Right hindlimb (tissue), 1 donor: ENCODE measurements around the gene RARRES2.
"Not testable (repeated sequence)": the region's sequence is repeated elsewhere in the genome, so short reads cannot be mapped to it uniquely, and the experiment has no call there.

Experiments
- DNase-seq: peaks from one replicate; pipeline ENCODE4 v3.0.0-alpha.2; 2018

RARRES2 gene

GRCh38 chr7:150341263-150342120, at the start of gene RARRES2:
Gene RARRES2, minus strand, starts transcription at chr7:150341629. Its CDS starts 1,020 bp downstream, at chr7:150340609.
- peak; percentile 71 for DNase-seq

DNA sequence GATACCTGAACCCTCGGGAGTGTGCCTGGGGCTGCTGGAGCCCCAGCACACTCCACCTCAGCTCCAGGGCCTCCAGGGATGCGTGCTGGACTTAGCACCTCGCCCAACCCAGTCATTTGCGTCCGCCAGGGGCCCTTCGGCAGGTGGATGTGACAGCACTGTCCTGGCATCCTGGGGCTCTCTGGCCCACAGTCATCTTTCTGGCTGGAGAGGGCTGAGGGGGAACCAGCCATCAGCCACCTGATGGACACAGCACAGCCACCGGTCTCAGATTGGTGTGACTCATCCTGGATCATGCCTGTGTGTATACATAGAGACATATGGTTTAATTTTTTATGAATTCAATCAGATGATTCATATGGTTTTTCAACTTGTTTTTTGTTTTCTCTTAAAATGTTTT, 48.8 kb upstream of the RARRES2 start:
- no peak for DNase-seq

DNA sequence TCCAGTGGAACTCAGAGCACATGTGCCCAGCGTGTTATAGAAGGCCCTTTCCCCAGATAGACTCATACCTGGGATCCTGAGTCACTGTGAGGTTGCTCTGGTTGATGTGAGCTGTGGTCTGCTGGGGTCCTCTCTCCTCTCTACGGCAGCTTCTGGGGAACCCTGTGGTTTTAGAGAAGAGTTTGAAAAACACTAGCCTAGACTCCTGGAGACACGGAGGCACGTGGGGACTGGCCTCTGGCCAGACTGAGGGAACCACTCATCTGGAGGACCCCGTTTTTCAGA, 48.0 kb upstream of the RARRES2 start:
- no peak for DNase-seq

DNA sequence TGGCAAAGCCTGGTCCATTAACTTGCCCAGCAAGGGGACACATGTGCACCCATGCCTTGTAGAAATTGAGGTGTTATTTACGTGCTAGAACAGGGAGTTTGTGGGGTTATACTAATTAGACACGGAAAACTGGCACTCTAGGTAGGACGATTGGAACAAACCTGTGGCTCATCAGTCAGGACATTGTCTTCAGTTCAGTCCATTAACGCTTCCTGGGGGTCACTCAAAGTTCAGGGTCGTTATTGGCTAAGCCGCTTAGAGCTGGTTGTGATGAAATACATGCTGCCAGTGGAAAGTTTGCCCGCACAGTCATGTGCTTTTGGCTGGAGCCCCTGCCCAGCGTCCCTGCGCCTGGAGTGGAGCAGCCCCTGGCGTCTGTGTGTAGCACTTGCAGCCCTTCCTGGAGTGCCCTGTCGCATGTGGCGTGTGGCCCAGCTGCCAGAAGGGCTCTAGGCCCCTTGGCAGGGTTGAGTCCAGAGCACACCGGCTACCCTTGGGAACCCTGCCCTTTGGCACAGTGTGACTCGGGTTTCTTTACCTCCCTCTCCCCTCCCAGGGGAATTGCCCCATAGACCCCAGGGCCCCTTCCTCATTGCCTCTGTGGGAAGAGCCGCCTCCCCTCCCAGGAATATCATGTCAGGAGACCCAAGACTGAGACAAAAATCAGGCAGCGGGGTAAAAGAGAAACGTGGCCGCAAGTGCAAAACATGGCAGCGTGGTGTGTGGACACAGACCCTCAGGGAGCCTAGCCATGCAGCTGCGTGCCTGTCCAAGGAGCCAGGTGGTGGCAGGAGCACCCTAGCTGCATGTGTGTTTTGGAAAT, 47.5 kb upstream of the RARRES2 start:
- DNase-seq, result peak; percentile 80

- DNase-seq, result no peak
These were observed 46.9 kb upstream of the RARRES2 start for GRCh38 chr7:150388306-150388705.

GRCh38 chr7:150385884-150386283, 44.5 kb upstream of the RARRES2 start:
- not testable (repeated sequence) for DNase-seq

DNA sequence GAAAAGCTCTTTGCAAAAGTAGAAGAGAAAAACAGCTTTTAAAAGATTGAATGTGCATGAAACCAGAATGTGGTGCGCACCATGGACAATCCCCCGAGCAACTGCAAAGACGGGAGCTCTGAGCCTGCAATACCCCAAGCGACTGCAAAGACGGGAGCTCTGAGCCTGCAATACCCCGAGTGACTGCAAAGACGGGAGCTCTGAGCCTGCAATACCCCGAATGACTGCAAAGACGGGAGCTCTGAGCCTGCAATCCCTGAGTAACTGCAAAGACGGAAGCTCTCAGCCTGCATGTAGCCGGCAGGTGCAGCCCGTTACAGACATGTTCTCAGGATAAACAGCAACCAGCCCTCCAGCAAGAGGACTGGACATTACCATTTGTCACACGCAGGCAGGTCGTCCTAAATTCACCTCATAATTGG, 43.9 kb upstream of the RARRES2 start:
- DNase-seq, result no peak

GRCh38 chr7:150384406-150385301, 43.2 kb upstream of the RARRES2 start:
- DNase-seq, result peak; percentile 20

DNA sequence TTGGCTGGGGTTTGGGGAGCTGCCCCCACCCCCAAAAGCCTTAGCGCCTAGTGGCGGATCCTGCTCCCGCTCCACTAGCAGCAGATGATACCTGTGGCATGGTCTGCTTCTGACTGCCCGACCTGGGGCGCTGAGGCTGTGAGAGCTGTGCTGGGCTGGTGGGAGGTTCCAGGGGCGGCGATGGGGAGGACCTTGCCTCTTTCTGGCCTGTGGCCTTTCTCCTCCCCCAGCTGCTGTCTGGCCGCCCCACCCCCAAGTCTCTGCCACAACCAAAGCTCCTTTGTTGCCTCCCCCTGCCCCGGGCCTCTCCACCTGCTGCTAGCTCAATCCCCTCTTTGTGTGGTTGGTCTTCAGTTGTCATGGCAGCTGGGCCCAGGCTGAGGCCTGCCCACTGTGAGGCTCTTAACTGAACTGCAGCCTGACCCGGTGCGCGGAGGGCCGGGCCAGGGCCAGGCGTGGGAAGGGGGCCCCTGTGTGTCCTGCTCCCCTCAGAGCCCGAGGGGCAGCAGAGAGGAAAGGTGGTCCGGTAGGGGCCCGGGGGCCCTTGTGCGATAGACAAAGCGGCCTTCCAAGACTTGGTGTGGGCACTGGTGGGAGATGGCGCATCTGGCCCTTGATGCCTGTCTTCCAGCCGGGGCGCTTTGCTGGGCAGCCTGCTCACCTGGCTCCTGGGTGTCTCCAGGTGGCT, 42.4 kb upstream of the RARRES2 start:
- peak; percentile 92 for DNase-seq

DNA sequence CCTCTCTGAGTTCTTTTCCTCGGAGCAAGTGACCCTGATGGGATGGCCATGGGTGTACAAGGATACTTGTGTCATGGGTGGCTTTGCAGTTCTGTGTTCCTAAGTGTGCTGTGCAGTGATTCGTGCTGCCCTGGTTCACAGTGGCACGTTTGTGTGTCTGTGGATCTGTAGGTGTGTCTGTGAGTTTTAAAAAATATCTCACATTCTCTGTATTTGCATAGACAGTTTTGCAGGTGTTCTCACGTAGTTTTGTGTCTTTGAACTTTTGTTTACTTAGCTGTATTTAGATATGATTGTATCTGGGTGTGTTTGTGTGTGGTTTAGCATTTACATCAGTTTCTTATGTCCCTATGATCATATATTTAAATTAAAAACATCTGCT, 41.4 kb upstream of the RARRES2 start:
- no peak for DNase-seq

GRCh38 chr7:150382123-150382843, 40.9 kb upstream of the RARRES2 start:
- no peak for DNase-seq

DNA sequence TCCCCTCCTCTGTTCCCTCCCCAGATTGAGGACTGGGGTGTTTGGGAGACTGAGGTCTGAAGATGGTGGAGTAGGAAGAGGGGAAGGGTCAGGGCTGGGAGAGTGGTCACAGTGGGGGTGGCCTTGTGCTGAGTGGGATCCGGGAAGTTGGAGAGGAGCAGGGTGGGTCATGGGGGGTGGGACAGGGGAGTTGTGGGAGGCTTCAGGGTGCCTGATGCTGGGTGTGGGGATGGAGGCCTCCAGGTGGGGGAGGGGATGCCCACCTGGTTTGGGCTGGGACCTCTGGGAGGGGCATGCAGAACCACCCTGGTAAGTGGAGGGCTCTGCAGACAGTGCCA, 40.3 kb upstream of the RARRES2 start:
- no peak for DNase-seq

DNA sequence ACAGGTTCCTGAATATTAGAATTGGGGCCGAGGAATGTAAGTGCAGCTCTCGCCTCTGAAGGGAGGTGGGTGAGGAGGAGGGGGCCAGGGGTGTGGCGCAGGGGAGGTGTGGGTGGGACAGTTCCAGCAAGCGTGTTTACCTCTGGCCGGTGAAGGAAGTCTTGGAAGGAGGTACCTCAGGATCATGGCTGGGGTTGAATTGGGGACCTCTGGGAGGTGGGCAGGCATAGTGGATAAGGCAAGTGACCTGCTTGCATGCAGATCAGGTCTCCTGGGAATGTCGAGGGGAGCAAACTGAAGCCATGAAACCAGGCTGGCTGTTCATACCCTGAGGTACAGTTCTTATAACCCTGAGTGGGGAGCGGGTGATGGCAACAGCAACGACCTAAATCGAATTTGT, 39.7 kb upstream of the RARRES2 start:
- DNase-seq, result no peak

DNA sequence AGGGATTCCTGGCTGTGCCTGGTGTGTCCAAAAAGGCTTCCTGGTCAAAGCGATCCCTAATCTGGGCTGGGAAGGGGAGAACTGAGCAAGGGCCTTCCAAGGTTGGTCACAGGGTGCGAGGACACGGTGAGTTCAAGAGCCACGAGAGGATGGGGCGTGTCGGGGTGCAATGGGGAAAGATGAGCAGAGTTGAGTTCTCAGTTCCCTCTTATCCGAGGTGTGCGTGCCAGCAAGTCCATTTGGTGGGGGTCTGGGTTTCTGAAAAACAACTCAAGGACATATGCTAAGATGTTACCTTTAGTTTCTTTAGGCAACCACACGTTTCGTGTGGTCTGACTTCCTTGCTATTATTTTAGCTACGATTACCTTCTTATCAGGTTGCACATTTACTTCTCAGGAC, 39.0 kb upstream of the RARRES2 start:
- DNase-seq, result no peak

DNA sequence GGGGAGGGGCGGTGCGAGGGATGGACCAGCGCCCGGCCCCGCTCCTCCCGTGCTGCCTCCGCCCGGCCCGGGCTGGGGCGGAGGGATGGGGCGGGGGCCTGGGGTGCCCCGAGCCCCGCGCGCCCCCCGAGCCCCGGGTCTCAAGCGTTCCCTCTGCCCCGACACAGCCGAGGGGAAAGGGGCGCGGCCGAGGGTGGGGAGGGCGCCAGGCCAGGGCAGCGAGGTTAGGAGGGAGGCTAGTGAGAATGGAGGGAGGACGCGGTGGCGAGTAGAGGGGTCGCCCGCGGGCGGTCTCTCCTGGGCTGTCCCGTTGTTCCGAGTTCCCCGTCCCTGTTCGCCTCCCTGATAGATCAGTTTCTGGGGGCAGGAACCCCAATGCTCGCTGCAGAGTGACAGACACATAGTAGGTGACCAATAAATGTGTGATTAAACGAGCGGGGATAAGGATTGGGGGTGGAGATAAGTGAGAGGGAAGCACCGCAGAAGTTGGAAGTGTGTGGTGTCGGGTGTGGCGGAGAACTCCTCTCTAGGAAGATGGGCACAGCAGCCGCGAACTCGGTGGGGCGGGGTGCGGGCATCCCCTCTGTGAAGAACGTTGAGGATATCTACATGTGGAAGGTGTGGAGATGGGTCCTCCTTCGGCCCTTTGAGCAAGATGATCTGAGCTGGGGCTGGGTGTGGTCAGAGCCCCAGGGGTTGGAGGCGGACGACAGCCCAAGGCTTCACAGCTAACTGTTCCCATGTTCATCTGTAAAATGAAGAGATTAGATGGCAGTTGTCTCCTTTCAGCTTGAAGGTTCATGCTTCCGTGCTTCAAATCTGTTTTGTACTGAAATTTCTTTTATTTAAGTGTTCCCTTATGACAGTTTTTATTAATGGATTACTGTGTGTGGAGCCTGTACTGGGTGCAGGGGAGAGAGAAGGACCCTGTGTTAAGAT, 38.3 kb upstream of the RARRES2 start:
- DNase-seq, result no peak

GRCh38 chr7:150378853-150379440, 37.5 kb upstream of the RARRES2 start, which contains the start of gene ZNF775:
Gene ZNF775, plus strand, starts transcription at chr7:150379330. Its CDS starts 9,141 bp downstream, at chr7:150388471.
- peak; percentile 96 for DNase-seq

DNA sequence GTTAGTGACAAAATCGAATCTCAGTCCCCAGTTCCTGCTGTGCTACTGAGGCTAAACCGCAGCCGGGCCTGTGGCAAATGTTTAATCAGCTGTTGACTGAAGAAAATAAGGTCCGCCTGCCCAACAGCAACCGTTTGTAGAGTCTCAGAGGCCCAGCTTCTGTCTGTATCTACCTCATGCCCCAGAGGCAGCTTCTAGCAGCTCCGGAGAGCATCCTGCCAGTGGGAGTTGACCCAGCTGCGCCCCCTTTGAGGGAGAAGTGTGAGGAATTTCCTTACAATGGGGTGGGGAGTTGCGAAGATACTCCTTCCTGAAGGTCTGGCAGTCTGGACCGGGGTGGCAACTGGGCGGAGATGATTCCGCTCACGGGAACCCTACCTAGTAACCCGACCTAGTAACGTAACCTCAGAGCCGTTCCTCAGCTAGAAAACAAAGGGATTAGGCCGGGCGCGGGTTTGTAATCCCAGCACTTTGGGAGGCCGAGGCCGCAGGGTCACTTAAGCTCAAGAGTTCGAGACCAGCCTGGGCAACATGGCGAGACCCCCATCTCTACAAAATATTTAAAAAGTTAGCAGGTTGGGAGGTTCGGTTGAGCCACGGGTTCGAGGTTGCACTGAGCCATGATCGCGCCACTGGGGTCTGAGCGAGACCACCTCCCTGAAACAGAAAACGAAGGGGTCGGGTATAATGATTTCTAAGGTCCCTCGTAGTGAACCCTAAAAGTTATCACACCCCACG, 36.9 kb upstream of the RARRES2 start:
- peak; percentile 76 for DNase-seq

GRCh38 chr7:150377635-150378034, 36.2 kb upstream of the RARRES2 start:
- DNase-seq, result no peak

- DNase-seq, result no peak
These were observed 35.8 kb upstream of the RARRES2 start for GRCh38 chr7:150377196-150377595.
